ENCODE results near the gene CRIM1. TPM values are rescaled to one million over a fixed set of nuclear protein-coding genes. Genes with fewer than 3 reads are reported as not detected.
A peak's percentile ranks its signal among the peaks of the same experiment; 100 is the strongest.

CRIM1 gene
- total RNA-seq, 1 experiment from 2014 or later, result 96.4 TPM

DNA sequence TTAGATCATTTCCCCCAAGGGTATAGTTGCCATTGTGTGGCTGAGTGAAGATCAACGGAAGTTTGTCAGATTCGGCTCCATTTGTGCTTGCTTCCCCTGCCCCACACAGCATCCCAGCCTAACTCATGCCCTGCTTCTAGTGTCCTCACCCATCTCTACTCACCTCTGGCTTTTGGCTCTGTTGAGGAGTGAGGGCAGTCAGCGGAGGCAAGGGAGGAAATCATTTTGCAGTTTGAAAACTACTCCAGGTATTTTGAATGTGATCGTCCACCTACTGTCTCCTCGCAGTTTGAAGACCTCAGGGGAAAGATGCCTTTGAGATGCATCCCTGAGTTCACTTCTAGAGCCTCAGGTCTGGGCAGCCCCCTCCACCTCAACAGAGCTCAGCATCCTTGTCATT, 126.1 kb downstream of the CRIM1 start:
- no peak for DNase-seq (ENCODE audit: low read depth)

DNA sequence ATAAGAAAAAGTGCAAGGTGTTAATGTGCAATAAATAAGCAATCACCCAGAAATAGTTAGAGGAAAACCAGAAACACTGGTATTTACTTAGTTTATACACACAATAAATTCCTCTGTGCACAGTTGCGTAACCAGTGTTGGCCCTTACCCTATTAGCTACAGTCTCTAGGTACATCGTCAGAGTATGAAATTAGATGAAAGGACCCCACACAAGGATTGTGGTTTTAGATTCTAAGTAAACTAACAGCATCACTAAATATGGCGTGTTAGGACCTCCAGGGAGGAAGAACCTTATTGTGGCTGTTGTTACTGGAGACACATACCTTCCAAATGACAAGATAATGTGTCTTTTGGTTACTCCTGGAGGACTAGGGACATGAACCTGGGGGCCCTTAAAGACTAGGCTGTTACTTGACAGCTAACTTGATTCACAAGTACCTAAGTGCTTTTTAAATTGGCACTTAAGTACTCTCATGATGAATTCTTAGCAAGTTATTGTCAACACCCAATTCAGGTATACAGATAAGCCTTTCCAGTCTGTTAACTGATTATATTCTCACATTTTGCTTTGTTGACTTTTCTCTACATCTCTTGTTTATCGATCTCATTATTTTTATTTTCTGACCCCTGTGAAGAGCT, 127.1 kb downstream of the CRIM1 start:
- no peak for DNase-seq (ENCODE audit: low read depth)

DNA sequence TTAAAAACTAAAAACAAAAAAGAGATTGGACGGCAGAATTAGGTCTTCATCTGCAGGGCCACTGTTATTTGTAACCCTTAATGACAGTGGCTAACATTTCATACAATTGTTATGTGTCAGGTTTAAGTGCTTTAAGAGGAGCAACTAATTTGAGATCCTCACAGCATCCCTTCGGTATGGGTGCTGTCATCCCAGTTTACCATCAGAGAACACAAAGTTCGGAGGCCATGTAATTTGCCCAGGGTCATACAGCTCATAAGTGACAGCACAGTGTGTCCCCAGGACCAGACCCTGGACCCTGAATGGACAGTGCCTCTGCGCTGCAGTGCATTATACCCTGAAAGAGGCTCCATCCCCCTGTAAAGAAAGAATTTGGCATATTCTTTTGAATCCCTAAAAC, 127.7 kb downstream of the CRIM1 start:
- DNase-seq (ENCODE audit: low read depth), result no peak

- no peak for DNase-seq (ENCODE audit: low read depth)
Measured at GRCh38 chr2:36484454-36484853, 128.9 kb downstream of the CRIM1 start.

- peak; percentile 87 for DNase-seq (ENCODE audit: low read depth)
Measured at GRCh38 chr2:36485521-36485920, 129.9 kb downstream of the CRIM1 start.

GRCh38 chr2:36486521-36487044, 131.0 kb downstream of the CRIM1 start:
- DNase-seq (ENCODE audit: low read depth), result peak; percentile 78

- DNase-seq (ENCODE audit: low read depth), result no peak
Measured at GRCh38 chr2:36487947-36488346, 132.4 kb downstream of the CRIM1 start.

- DNase-seq (ENCODE audit: low read depth), result peak; percentile 82
Measured at GRCh38 chr2:36489281-36489680, 133.7 kb downstream of the CRIM1 start.

GRCh38 chr2:36490749-36491148, 135.2 kb downstream of the CRIM1 start:
- no peak for DNase-seq (ENCODE audit: low read depth)

GRCh38 chr2:36492216-36492945, 136.8 kb downstream of the CRIM1 start:
- DNase-seq (ENCODE audit: low read depth), result no peak

DNA sequence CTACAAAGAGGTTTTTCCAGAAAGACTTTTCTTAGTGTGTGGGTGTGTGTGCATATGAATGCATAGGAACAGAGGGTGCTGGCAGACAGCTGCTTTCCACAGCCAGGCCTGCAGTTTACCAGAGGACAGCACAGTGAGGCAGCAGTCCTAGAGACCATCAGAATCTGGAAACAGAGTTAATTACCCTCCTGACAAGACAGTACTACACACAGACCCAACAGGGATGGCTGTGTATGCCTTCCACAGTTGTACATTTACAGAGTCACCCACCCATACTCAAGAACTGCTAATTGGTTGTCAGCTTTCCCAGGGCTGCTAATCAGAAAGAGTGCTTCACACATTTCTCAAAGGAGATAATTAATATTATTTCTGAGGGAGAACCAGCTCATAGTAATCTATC, 137.7 kb downstream of the CRIM1 start:
- DNase-seq (ENCODE audit: low read depth), result no peak

DNA sequence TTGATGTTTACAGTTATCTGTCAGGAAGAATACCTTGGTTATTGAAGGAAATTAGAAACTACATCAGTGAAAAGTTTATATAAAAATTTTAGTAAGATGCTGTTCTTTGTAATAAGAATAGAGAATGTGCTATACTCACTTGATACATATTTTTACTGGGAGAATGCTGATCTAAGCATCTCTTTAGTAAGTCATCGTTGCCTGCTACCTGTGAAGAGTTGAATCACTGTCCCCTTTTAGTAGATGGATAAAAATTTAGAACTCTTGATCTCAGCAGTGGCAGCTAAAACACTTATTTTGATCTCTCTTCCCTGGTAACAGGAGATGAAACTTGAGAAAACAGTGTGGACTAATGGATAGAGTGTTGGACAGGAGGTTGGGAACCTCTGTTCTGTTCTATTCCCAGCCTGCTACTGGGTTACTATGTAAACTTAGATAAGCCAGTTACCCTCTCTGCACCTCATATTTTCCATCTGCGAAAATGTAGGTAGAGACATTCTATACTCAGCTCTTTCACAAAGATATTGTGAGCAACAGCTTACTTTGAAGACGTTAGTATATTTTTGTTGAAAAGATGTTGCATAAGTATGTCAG, 142.1 kb downstream of the CRIM1 start:
- no peak for DNase-seq (ENCODE audit: low read depth)

- DNase-seq (ENCODE audit: low read depth), result no peak
Measured at GRCh38 chr2:36499128-36499820, 143.7 kb downstream of the CRIM1 start.

DNA sequence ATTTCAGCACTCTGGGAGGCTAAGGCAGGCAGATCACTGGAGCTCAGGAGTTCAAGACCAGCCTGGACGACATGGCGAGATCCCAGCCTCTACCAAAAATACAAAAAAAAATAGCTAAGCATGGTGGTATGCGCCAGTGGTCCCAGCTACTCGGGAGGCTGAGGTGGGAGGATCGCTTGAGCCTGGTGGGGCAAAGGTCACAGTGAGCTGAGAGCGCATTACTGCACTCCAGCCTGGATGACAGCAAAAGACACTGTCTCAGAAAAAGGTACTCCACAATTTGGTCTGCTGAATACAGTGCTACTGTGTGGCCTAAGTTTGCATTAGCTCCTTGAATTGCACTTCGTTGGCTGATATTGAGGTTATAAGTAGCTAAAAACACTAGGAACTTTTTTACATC, 144.5 kb downstream of the CRIM1 start:
- no peak for DNase-seq (ENCODE audit: low read depth)

GRCh38 chr2:36502081-36502480, 146.5 kb downstream of the CRIM1 start:
- DNase-seq (ENCODE audit: low read depth), result no peak

DNA sequence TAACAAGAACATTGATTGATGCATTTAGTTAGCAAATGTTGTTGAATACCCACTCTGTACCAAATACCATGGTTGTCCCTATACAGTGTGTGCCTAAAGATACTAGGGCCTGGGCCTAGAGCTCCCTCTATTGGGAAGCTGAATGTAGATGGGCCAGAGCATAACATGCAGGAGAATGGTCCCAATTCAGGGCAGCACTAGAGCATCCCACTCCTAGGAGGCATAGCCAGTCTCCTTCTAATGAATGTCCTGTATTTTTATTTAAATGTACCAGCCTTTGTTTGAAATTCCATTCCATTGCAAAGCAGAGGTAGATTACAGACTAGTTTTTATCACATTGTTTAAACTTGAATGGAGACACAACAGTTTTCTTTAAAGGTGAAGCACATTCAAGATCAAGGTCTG, 151.8 kb downstream of the CRIM1 start:
- DNase-seq (ENCODE audit: low read depth), result peak; percentile 67

DNA sequence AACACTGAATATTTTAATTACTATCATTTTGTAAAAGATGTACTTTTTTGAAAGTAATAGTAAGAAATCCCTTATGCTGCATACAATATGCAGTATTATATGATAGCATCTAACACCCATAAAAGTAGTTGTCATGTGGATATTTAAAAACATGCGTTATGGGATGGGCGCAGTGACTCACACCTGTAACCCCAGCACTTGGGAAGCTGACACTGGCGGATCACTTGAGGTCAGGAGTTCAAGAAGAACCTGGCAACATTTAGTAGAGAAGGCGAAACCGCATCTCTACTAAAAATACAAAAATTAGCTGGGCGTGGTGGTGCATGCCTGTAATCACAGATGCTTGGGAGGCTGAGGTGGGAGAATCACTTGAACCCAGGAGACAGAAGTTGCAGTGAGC, 153.5 kb downstream of the CRIM1 start:
- DNase-seq (ENCODE audit: low read depth), result peak; percentile 49

DNA sequence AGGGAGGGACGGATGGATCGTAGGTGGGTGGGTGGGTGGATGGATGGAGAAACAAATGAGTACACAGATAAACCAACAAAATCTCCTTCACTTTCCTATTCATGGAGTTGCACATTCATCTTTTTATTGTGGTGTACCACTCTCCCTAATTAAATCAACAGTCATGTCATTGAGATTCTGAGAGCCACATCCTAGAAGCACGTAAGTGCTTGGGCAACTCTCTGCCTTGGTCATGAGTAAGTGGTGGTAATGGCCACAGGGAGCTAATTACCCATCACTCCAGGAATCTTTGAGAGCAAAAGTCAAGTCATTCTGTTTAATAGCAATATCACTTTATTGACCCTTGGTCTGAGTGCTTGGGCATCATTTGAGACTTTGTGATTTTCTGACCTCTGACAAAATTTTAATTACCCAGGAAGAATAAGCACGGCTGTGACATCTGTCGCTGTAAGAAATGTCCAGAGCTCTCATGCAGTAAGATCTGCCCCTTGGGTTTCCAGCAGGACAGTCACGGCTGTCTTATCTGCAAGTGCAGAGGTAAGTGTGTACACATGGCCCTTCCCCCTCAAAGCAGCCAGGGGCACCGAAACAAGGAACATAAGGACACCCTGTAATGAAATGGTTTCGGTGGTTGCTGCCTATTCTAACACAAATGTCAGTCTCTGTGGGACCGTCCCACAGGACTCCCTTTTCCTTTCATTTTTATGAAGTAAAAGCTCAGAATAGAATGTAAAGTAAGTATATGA, 156.5 kb downstream of the CRIM1 start:
- DNase-seq (ENCODE audit: low read depth), result peak; percentile 28

GRCh38 chr2:36512705-36513104, 157.1 kb downstream of the CRIM1 start:
- no peak for DNase-seq (ENCODE audit: low read depth)

GRCh38 chr2:36513661-36514060, 158.1 kb downstream of the CRIM1 start:
- DNase-seq (ENCODE audit: low read depth), result no peak

GRCh38 chr2:36515538-36515937, 160.0 kb downstream of the CRIM1 start:
- DNase-seq (ENCODE audit: low read depth), result no peak
